NT2/D1 (cell line): ENCODE measurements around the gene GIPC2.
"Not testable (repeated sequence)": the region's sequence is repeated elsewhere in the genome, so short reads cannot be mapped to it uniquely, and the experiment has no call there.

Experiments
- YY1 ChIP-seq: IDR thresholded peaks from 2 replicates; pipeline ENCODE4 v1.6.1; 2011; ENCODE audit not compliant: insufficient read length, insufficient read depth
- ZNF274 ChIP-seq: IDR thresholded peaks from 2 replicates; pipeline ENCODE4 v1.6.1; 2011; ENCODE audit warnings: mild to moderate bottlenecking, low read depth, low read length

- TF ChIP-seq YY1, ZNF274: not testable (repeated sequence)
These were observed 24.6 kb upstream of the GIPC2 start for GRCh38 chr1:78021134-78021533.
